Tibial artery (tissue), 4 donors: ENCODE results near the gene DYSF.

Source experiments
- DNase-seq, 2 donors: peaks; one replicate each; pipeline ENCODE4 v3.0.0-alpha.2; 2019
- H3K27ac ChIP-seq, 2 donors: fragments of 200-600 bp; sonication (generic) in 1 of 2; 1 replicate in 1 of 2; 2 replicates in 1 of 2; pipeline ENCODE4 v1.5.1; 2018 to 2019; ENCODE audit warnings: mild to moderate bottlenecking in 1 of 2
- H3K27me3 ChIP-seq, 2 donors: fragments of 200-600 bp; sonication (generic) in 1 of 2; one replicate each; pipeline versions ENCODE4 v1.5.1 to v1.6.0; 2016 to 2019
- H3K36me3 ChIP-seq, 3 donors: fragments of 200-600 bp; sonication (generic) in 2 of 3; one replicate each; pipeline ENCODE4 v1.5.1; 2016 to 2019; ENCODE audit warnings: mild to moderate bottlenecking in 2 of 3
- H3K4me1 ChIP-seq, 4 donors: fragments of 200-600 bp; sonication (generic) in 2 of 4; 1 replicate in 3 of 4; 2 replicates in 1 of 4; pipeline ENCODE4 v1.5.1; 2016 to 2019
- H3K4me3 ChIP-seq, 2 donors: fragments of 200-600 bp; sonication (generic) in 1 of 2; 1 replicate in 1 of 2; 2 replicates in 1 of 2; pipeline ENCODE4 v1.5.1; 2018 to 2019; ENCODE audit warnings: mild to moderate bottlenecking in 2 of 2
- H3K9me3 ChIP-seq, 3 donors: fragments of 200-600 bp; sonication (generic) in 1 of 3; one replicate each; pipeline ENCODE4 v1.5.1; 2016 to 2019
- CTCF ChIP-seq, 2 experiments: fragments of 200-600 bp in 1 of 2; fragments of 450-650 bp in 1 of 2; IDR thresholded peaks; one replicate each; pipeline ENCODE4 v1.5.1; 2017 to 2019; ENCODE audit warnings: antibody characterized with exemption in 2 of 2, mild to moderate bottlenecking in 1 of 2, moderate library complexity in 1 of 2
- intact Hi-C: fragments of 100-400 bp; cut with DNase I; formaldehyde crosslinking; loops from one replicate; pipeline ENCODE4 v1.15.0; 2023; ENCODE audit warnings: low total_unique reads

Gene DYSF

DNA sequence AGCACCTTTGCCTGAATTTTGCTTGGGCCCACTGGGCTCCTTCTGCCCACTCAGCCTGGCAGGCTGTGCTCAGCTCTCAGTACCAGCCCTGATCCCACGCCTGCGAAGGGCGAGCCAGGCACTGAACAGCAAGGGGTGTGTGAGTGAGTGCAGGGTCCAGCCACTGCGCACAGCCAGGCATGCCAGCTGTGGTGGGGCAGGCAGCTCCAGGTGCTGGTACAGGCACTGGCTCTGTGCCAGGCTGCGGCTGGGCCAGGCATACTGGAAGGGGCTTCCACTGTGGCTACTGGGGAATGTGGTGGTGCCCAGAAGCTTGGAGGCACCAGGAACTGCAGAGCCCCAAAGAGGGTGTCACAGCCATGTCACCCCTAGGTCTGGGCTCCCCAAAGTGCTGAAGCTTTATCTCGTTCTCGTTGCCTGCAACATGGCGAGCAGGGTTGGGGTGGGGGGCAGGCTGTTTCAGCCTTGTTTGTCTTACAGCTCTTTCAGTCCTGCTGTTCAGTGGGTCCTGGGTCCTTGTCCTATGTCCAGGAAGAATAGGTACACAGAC is 8.8 kb downstream of the DYSF start:
- intact Hi-C loops, result no loop called here
- TF ChIP-seq CTCF (IDR thresholded peaks at IDR 0.05), result no peak
- DNase-seq, result no peak
- Histone ChIP-seq H3K36me3 (no peaks in the 10 kb centered on the region), H3K4me3 (no peak overlapping the region), H3K9me3 (no peaks in the 10 kb centered on the region), H3K27me3 (no peaks in the 10 kb centered on the region), H3K4me1 (peaks cover 0 to 36% (median 18%) of the 10 kb centered on the region in 4 donors), H3K27ac (no peak overlapping the region)

DNA sequence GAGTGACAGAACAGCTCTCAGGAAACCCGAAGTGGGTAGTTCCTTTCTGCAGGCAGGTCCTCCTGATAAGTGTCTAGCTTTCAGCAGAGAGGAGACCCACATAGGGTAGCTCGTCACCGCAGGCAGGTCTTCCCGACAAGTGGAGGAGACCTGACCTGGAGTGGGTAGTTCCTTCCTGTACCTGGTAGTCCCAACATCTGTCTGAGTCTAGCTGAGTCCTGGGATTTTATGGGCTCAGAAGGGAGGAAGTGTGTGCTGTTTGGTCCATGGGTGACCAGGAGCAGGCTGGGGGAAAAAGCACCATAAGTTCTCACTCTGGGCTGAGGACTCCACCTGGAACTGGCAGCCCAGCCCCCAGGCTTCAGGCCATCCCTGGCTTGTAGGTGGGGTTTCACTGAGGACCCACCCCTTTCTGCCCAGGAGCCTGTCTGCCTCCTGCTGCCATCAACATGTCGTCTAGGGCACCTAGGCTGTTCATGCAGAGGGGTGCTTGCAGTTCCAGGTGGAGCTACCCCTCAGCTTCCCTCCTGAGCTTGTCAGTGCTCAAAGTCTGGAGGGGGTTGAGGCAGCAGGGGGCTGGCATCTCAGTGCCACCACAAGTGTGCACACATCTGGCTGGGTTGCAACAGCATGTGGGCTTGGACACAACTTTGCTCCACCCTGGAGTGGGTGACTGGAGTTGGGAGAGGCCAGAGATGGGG is 9.4 kb downstream of the DYSF start:
- H3K4me3 ChIP-seq, result no peak overlapping the region
- H3K36me3 ChIP-seq, result no peaks in the 10 kb centered on the region
- H3K9me3 ChIP-seq, result no peaks in the 10 kb centered on the region
- peaks cover 0 to 33% (median 14%) of the 10 kb centered on the region in 4 donors for H3K4me1 ChIP-seq
- TF ChIP-seq CTCF (IDR thresholded peaks at IDR 0.05), result no peak
- no peaks in the 10 kb centered on the region for H3K27me3 ChIP-seq
- intact Hi-C loops, result no loop called here
- DNase-seq, result no peak
- no peak overlapping the region for H3K27ac ChIP-seq

GRCh38 chr2:71463342-71463654 is 9.9 kb downstream of the DYSF start:
- Histone ChIP-seq H3K27ac (no peak overlapping the region), H3K27me3 (no peaks in the 10 kb centered on the region), H3K4me3 (no peak overlapping the region), H3K4me1 (peaks cover 0 to 28% (median 11%) of the 10 kb centered on the region in 4 donors), H3K9me3 (no peaks in the 10 kb centered on the region), H3K36me3 (no peaks in the 10 kb centered on the region)
- no peak for DNase-seq
- intact Hi-C loops, result no loop called here
- no peak for TF ChIP-seq CTCF (IDR thresholded peaks at IDR 0.05)

GRCh38 chr2:71464389-71464788 is 11.0 kb downstream of the DYSF start:
- no peak for TF ChIP-seq CTCF (IDR thresholded peaks at IDR 0.05)
- no peak for DNase-seq

GRCh38 chr2:71465356-71465755 is 12.0 kb downstream of the DYSF start:
- peaks cover 0 to 27% (median 10%) of the 10 kb centered on the region in 4 donors for H3K4me1 ChIP-seq
- H3K4me3 ChIP-seq, result no peak overlapping the region
- H3K27me3 ChIP-seq, result no peaks in the 10 kb centered on the region
- intact Hi-C loops, result no loop called here
- H3K27ac ChIP-seq, result no peak overlapping the region
- H3K9me3 ChIP-seq, result no peaks in the 10 kb centered on the region
- TF ChIP-seq CTCF (IDR thresholded peaks at IDR 0.05), result no peak
- DNase-seq, result no peak
- no peaks in the 10 kb centered on the region for H3K36me3 ChIP-seq

More at GRCh38 chr2:71464389-71464788, 11.0 kb downstream of the DYSF start:
- Histone ChIP-seq H3K4me3 (no peak overlapping the region), H3K27me3 (no peaks in the 10 kb centered on the region), H3K27ac (no peak overlapping the region), H3K4me1 (peaks cover 0 to 24% (median 9%) of the 10 kb centered on the region in 4 donors), H3K9me3 (no peaks in the 10 kb centered on the region), H3K36me3 (no peaks in the 10 kb centered on the region)
- intact Hi-C loops, result no loop called here
